Upper lobe of right lung (tissue), 1 donor: ENCODE data around the gene NDUFS7. TPM values are rescaled to one million over a fixed set of nuclear protein-coding genes. Genes with fewer than 3 reads are reported as not detected.
A peak's percentile ranks its signal among the peaks of the same experiment; 100 is the strongest.

Source experiments
- ATAC-seq: fragments of 200-7000 bp; cut with Tn5 transposase; one replicate; pipeline ENCODE4 v1.9.1; 2020; ENCODE audit warnings: mild to moderate bottlenecking, moderate library complexity
- DNase-seq: peaks from one replicate; pipeline ENCODE4 v3.0.0-alpha.2; 2020
- H3K27ac ChIP-seq: fragments of 200-600 bp; one replicate; pipeline ENCODE4 v1.8.0; 2022
- H3K27me3 ChIP-seq: fragments of 200-600 bp; one replicate; pipeline ENCODE4 v1.8.0; 2022; ENCODE audit warnings: mild to moderate bottlenecking
- H3K36me3 ChIP-seq: fragments of 200-600 bp; one replicate; pipeline ENCODE4 v1.8.0; 2022
- H3K4me1 ChIP-seq: fragments of 200-600 bp; one replicate; pipeline ENCODE4 v1.8.0; 2022
- H3K4me3 ChIP-seq: fragments of 200-600 bp; one replicate; pipeline ENCODE4 v1.8.0; 2022; ENCODE audit warnings: mild to moderate bottlenecking
- H3K9me3 ChIP-seq: fragments of 200-600 bp; one replicate; pipeline ENCODE4 v1.8.0; 2022
- intact Hi-C: fragments of 100-400 bp; cut with DNase I; formaldehyde crosslinking; loops from one replicate; pipeline ENCODE4 v1.11.0; 2022
- total RNA-seq: library from RNA; stranded (reverse); fragmentation: NEBNext Ultra II Directional; extraction: Animal tissue kit (Norgen Biotek cat#: 25700); gene quantifications from one replicate; pipeline ENCODE4 v1.2.1, GENCODE V29; 2021
- TF ChIP-seq, protein P1 (sequence below): fragments of 200-600 bp; IDR thresholded peaks from one replicate; pipeline ENCODE4 v1.8.0; 2022; ENCODE audit warnings: antibody characterized with exemption
- donor health status: DM: no; HTN: yes; CAD: no; lungs with severe emphysema.

Gene NDUFS7
- total RNA-seq, 1 donor from 2014 or later: 78.2 TPM

DNA sequence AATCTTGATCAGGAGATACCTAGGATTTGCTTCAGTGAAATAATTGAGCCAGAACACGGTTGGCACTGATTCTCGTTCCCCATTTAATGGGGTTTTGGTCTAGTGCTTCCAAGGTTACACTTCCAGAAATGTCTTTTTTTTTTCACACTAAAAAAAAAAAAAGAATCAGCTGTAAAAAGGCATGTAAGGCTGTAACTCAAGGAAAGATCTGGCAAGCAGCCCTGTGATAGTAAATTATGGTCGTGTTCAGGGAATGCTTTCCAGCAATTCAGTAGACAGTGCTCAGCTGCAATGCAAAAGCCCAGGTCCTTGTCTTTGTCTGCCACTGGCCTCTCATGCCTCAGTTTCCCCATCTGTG is 27.2 kb upstream of the NDUFS7 start:
- no peak overlapping the region for H3K27ac ChIP-seq
- H3K4me3 ChIP-seq: peak overlapping the region; percentile 82
- H3K9me3 ChIP-seq: no peaks in the 10 kb centered on the region
- DNase-seq (no peak), ATAC-seq (no peak)
- TF ChIP-seq, protein P1, sequence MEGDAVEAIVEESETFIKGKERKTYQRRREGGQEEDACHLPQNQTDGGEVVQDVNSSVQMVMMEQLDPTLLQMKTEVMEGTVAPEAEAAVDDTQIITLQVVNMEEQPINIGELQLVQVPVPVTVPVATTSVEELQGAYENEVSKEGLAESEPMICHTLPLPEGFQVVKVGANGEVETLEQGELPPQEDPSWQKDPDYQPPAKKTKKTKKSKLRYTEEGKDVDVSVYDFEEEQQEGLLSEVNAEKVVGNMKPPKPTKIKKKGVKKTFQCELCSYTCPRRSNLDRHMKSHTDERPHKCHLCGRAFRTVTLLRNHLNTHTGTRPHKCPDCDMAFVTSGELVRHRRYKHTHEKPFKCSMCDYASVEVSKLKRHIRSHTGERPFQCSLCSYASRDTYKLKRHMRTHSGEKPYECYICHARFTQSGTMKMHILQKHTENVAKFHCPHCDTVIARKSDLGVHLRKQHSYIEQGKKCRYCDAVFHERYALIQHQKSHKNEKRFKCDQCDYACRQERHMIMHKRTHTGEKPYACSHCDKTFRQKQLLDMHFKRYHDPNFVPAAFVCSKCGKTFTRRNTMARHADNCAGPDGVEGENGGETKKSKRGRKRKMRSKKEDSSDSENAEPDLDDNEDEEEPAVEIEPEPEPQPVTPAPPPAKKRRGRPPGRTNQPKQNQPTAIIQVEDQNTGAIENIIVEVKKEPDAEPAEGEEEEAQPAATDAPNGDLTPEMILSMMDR: no peak
- H3K27me3 ChIP-seq: no peaks in the 10 kb centered on the region
- intact Hi-C loops: no loop called here
- peaks cover 41% of the 10 kb centered on the region for H3K36me3 ChIP-seq
- peaks cover 19% of the 10 kb centered on the region for H3K4me1 ChIP-seq

DNA sequence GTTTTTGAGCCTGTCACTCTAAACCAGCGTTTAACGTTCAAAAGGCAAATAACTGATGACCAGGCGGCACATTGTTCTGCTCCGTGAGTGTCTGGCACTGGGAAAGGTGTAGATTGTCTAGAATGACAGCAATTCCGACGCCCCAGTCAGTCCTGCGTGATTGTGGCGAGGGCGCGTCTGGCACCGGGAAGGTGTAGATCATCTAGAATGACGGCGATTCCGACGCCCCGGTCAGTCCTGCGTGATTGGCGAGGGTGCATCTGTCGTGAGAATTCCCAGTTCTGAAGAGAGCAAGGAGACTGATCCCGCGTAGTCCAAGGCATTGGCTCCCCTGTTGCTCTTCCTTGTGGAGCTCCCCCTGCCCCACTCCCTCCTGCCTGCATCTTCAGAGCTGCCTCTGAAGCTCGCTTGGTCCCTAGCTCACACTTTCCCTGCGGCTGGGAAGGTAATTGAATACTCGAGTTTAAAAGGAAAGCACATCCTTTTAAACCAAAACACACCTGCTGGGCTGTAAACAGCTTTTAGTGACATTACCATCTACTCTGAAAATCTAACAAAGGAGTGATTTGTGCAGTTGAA is 26.1 kb upstream of the NDUFS7 start:
- ATAC-seq (no peak), DNase-seq (no peak)
- peaks cover 48% of the 10 kb centered on the region for H3K36me3 ChIP-seq
- peaks cover 26% of the 10 kb centered on the region for H3K4me1 ChIP-seq
- no peak overlapping the region for H3K4me3 ChIP-seq
- TF ChIP-seq, protein P1: no peak
- no peaks in the 10 kb centered on the region for H3K9me3 ChIP-seq
- no peak overlapping the region for H3K27ac ChIP-seq
- no peaks in the 10 kb centered on the region for H3K27me3 ChIP-seq
- intact Hi-C loops: no loop called here

DNA sequence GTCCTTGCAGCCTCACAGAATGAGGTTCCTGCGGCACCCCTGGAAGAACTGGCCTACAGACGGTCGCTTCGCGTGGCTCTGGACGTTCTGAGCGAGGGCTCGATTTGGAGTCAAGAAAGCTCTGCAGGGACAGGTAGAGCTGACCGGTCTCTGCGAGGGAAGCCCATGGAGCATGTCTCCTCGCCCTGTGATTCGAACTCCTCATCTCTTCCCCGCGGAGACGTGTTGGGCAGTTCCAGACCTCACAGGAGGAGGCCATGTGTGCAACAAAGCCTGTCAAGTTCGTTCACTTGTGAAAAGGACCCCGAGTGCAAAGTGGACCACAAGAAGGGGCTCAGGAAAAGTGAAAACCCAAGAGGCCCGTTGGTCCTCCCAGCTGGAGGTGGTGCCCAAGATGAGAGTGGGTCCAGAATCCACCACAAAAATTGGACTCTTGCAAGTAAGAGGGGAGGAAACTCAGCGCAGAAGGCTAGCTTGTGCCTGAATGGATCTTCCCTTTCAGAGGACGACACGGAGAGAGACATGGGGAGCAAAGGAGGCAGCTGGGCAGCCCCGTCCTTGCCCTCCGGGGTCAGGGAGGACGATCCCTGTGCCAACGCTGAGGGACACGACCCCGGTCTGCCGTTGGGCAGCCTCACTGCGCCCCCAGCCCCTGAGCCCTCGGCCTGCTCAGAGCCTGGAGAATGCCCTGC is 23.4 kb upstream of the NDUFS7 start:
- TF ChIP-seq, protein P1: no peak
- Histone ChIP-seq H3K4me3 (peak overlapping the region; percentile 31), H3K4me1 (peaks cover 32% of the 10 kb centered on the region), H3K27ac (peak overlapping the region; percentile 63), H3K9me3 (no peaks in the 10 kb centered on the region), H3K36me3 (peaks cover 61% of the 10 kb centered on the region), H3K27me3 (no peaks in the 10 kb centered on the region)
- intact Hi-C loops: no loop called here
- DNase-seq (no peak), ATAC-seq (no peak)

DNA sequence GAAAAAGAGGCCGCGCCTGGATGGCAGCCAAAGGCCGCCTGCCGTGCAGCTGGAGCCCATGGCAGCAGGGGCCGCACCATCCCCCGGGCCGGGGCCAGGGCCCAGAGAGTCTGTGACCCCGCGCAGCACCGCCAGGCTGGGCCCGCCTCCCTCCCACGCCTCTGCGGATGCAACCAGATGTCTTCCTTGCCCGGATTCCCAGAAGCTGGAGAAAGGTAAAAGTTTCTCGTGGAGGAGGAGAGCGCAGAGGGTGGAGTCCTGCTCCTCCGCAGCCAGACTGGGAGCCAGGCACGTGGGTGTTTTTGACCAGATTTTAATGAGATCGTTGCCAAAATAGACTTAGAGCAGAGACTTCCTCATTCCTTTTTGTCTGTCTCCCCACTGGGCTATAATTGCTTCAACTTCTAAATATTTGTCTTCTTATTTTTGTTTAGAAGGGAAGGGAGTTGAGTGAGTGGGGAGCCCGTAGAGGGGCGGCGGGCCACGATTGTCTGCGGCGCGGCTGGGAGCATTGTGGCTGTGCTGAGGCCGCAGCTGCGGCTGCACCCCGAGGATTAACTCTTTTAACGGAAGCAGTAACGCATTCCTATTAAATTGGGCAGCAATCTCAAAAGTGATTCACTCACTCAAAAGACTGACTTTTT is 22.8 kb upstream of the NDUFS7 start:
- intact Hi-C loops: no loop called here
- TF ChIP-seq, protein P1: no peak
- Histone ChIP-seq H3K4me3 (peak overlapping the region; percentile 31), H3K9me3 (no peaks in the 10 kb centered on the region), H3K4me1 (peaks cover 33% of the 10 kb centered on the region), H3K36me3 (peaks cover 61% of the 10 kb centered on the region), H3K27ac (peak overlapping the region; percentile 63), H3K27me3 (no peaks in the 10 kb centered on the region)
- DNase-seq (peak; percentile 74), ATAC-seq (peak; percentile 65)

DNA sequence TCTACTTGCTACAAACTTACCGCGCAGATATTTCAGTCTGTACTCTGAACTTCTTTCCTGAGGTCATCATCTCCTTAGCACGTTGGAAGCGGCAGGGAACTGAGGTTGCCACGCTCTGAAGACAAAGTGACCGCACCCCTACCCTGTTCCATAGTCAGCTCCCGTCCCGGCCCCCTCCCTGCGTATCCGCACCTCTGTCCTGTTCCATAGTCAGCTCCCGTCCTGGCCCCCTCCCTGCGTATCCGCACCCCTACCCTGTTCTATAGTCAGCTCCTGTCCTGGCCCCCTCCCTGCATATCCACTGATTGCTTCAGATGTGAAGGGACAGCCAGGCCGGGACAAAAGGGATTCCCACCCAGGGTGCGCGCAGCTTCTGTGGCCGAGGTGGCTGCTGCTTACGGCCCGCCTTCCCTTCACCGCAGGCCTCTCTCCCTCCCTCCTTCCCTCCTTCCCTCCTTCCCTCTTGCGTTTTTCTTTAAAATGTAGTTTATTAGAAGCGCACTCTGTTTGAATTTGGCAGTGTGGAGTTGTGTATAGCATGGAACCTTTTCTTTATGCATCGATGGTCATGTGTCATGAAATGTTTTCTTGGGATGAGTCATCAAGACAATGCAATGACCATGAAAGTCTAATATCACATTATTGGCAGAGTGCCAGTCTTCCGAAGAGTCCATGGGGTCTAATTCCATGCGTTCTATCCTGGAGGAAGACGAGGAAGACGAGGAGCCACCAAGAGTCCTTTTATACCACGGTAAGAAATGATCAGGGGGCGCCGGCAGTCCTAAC is 21.9 kb upstream of the NDUFS7 start:
- H3K4me1 ChIP-seq: peaks cover 29% of the 10 kb centered on the region
- H3K4me3 ChIP-seq: peak overlapping the region; percentile 31
- intact Hi-C loops: no loop called here
- ATAC-seq: no peak
- H3K27ac ChIP-seq: peak overlapping the region; percentile 63
- H3K27me3 ChIP-seq: no peaks in the 10 kb centered on the region
- DNase-seq: no peak
- peaks cover 69% of the 10 kb centered on the region for H3K36me3 ChIP-seq
- TF ChIP-seq, protein P1: no peak
- no peaks in the 10 kb centered on the region for H3K9me3 ChIP-seq
